ENCODE data around the gene FBLN2. TPM values are rescaled to one million over a fixed set of nuclear protein-coding genes. Genes with fewer than 3 reads are reported as not detected.

The FBLN2 gene
- total RNA-seq, 1 donor from 2014 or later, result 94.3 TPM

DNA sequence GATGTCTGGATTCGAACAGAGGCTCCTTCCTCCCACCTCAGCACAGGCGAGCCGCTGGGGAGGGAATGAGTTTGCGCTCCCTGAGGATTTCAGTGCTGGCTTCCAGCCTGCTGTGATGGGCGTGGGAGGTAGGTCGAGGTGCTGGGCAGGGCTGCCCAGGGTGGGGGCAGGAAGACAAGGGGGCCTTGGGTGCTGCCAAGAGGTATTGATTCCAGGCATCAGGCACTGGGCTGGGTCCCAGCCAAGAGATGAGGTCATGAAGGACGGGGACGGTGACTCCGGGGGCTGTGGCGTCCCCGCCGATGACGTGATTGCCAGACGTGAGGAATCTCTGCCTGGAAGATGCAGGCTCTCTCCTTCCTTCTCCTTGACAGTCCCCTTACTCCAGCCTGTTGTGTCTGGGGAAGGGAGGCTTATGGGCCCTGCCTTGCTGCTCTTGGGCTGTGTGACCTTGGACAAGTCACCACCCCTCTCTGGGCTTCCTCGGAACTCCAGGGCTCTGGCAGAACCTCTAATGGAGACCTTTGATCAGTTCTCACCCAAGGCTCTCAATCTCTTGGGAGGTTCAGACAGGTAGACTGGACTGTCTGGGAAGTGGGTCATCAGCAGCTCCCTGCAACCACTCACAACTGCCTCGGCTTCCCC is 116.8 kb downstream of the FBLN2 start:
- Histone ChIP-seq H3K27me3 (no peaks in the 10 kb centered on the region), H3K4me1 (no peaks in the 10 kb centered on the region), H3K9me3 (no peaks in the 10 kb centered on the region), H3K36me3 (no peaks in the 10 kb centered on the region), H3K27ac (no peak overlapping the region), H3K4me3 (no peak overlapping the region)
- intact Hi-C loops (cut with DNase I), result no loop called here
- no peak for DNase-seq (ENCODE audit: extremely low spot score in 2 of 2)
- TF ChIP-seq POLR2A (IDR thresholded peaks at IDR 0.05) (no peak), CTCF (IDR thresholded peaks at IDR 0.05) (no peak), POLR2AphosphoS5 (IDR thresholded peaks at IDR 0.05; ENCODE audit: insufficient read depth in 1 of 2, low read depth in 1 of 2) (no peak)

DNA sequence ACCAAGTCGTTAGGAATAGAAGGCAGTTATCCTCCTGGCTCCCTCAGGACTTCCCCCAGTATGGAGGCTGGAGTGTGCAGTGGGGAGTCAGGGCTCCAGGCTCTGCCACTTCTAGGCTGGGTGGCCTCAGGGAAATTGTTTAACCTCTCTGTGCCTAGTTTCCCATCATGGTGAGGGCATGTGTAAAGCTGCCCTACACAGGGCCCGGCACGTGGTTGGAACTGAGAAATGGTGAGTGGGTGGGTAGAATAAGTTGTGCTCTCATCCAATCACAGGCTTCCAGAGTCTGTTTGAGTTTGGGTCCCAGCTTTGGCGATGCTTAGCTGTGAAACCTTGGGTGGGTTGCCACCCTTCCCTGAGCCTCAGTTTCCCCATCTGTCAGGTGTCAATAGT is 117.3 kb downstream of the FBLN2 start:
- DNase-seq (ENCODE audit: extremely low spot score in 2 of 2), result no peak
- H3K36me3 ChIP-seq, result no peaks in the 10 kb centered on the region
- intact Hi-C loops (cut with DNase I), result no loop called here
- H3K9me3 ChIP-seq, result no peaks in the 10 kb centered on the region
- no peaks in the 10 kb centered on the region for H3K4me1 ChIP-seq
- TF ChIP-seq POLR2AphosphoS5 (IDR thresholded peaks at IDR 0.05; ENCODE audit: insufficient read depth in 1 of 2, low read depth in 1 of 2), result no peak
- TF ChIP-seq POLR2A (IDR thresholded peaks at IDR 0.05), result no peak
- TF ChIP-seq CTCF (IDR thresholded peaks at IDR 0.05), result no peak
- H3K4me3 ChIP-seq, result no peak overlapping the region
- no peak overlapping the region for H3K27ac ChIP-seq
- H3K27me3 ChIP-seq, result no peaks in the 10 kb centered on the region

GRCh38 chr3:13666781-13667709 is 118.1 kb downstream of the FBLN2 start:
- intact Hi-C loops (cut with DNase I), result no loop called here
- no peaks in the 10 kb centered on the region for H3K27me3 ChIP-seq
- no peak for TF ChIP-seq POLR2A (IDR thresholded peaks at IDR 0.05)
- no peak for TF ChIP-seq POLR2AphosphoS5 (IDR thresholded peaks at IDR 0.05; ENCODE audit: insufficient read depth in 1 of 2, low read depth in 1 of 2)
- TF ChIP-seq CTCF (IDR thresholded peaks at IDR 0.05), result no peak

GRCh38 chr3:13668136-13668535 is 119.2 kb downstream of the FBLN2 start:
- no peak overlapping the region for H3K4me3 ChIP-seq
- intact Hi-C loops (cut with DNase I), result no loop called here
- no peaks in the 10 kb centered on the region for H3K27me3 ChIP-seq
- TF ChIP-seq POLR2A (IDR thresholded peaks at IDR 0.05) (no peak), POLR2AphosphoS5 (IDR thresholded peaks at IDR 0.05; ENCODE audit: insufficient read depth in 1 of 2, low read depth in 1 of 2) (no peak), CTCF (IDR thresholded peaks at IDR 0.05) (no peak)
- no peak for DNase-seq (ENCODE audit: extremely low spot score in 2 of 2)
- H3K9me3 ChIP-seq, result no peaks in the 10 kb centered on the region
- H3K4me1 ChIP-seq, result no peaks in the 10 kb centered on the region
- H3K36me3 ChIP-seq, result no peaks in the 10 kb centered on the region
- H3K27ac ChIP-seq, result no peak overlapping the region

More at GRCh38 chr3:13666781-13667709, 118.1 kb downstream of the FBLN2 start:
- Histone ChIP-seq H3K9me3 (no peaks in the 10 kb centered on the region), H3K4me1 (no peaks in the 10 kb centered on the region), H3K36me3 (no peaks in the 10 kb centered on the region), H3K4me3 (no peak overlapping the region), H3K27ac (no peak overlapping the region)
- no peak for DNase-seq (ENCODE audit: extremely low spot score in 2 of 2)

- intact Hi-C loops (cut with DNase I), result no loop called here
- no peak for DNase-seq (ENCODE audit: extremely low spot score in 2 of 2)
- Histone ChIP-seq H3K27me3 (no peaks in the 10 kb centered on the region), H3K27ac (no peak overlapping the region), H3K4me1 (no peaks in the 10 kb centered on the region), H3K9me3 (no peaks in the 10 kb centered on the region), H3K4me3 (no peak overlapping the region), H3K36me3 (no peaks in the 10 kb centered on the region)
- TF ChIP-seq POLR2AphosphoS5 (IDR thresholded peaks at IDR 0.05; ENCODE audit: insufficient read depth in 1 of 2, low read depth in 1 of 2) (no peak), CTCF (IDR thresholded peaks at IDR 0.05) (no peak), POLR2A (IDR thresholded peaks at IDR 0.05) (no peak)
These were observed 120.5 kb downstream of the FBLN2 start for GRCh38 chr3:13669457-13669856.

Measured in vagina (tissue), 2 donors.